ENCODE data around the gene CD6. TPM values are rescaled to one million over a fixed set of nuclear protein-coding genes. Genes with fewer than 3 reads are reported as not detected.

The CD6 gene
- total RNA-seq, 1 donor from 2014 or later = 0.39 TPM

DNA sequence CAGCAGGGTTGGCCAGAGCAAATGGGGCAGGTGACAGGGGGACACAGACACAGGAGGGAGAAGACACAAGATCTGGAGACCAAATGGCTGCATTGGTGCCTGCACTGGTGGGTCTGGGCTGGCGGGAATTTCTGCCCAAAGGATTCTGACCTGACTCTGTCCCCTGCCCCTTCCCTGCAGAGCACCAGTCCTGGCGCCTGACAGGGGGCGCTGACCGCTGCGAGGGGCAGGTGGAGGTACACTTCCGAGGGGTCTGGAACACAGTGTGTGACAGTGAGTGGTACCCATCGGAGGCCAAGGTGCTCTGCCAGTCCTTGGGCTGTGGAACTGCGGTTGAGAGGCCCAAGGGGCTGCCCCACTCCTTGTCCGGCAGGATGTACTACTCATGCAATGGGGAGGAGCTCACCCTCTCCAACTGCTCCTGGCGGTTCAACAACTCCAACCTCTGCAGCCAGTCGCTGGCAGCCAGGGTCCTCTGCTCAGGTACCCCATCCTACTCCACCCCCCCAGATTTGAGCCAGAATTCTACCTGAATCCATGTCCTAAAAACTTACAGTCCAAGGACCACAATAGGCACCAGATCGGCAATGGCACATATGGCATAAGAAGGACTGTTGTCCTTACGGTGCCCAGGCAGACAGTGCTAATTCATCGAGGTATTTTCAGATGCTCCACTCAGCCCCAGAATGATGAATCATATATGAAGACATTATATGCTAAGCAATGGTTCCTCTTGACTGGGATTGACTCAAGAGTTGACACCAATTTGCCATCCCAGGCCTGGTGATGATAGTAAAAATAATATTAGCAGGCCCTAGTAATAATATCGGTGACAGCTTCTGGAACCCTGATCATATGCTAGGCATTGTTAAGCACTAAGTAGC, 38.2 kb downstream of the CD6 start:
- TF ChIP-seq CTCF (IDR thresholded peaks at IDR 0.05; ENCODE audit: insufficient read depth, low read depth, low read length) = no peak
- DNase-seq (ENCODE audit: low read depth) = no peak
- Mint-ChIP-seq H3K4me1 (ENCODE audit: low read depth, unreplicated experiment) (peaks cover 21% of the 10 kb centered on the region), H3K9me3 (ENCODE audit: unreplicated experiment) (no peaks in the 10 kb centered on the region), H3K36me3 (ENCODE audit: low read depth, unreplicated experiment) (peaks cover 3% of the 10 kb centered on the region), H3K27ac (ENCODE audit: unreplicated experiment) (no peak overlapping the region), H3K4me3 (ENCODE audit: unreplicated experiment) (no peak overlapping the region), H3K27me3 (ENCODE audit: low read depth, unreplicated experiment) (peaks cover 28% of the 10 kb centered on the region)
- Histone ChIP-seq H2AFZ (ENCODE audit: low read depth, low read length) (no peak overlapping the region), H3K9ac (ENCODE audit: low read length) (no peak overlapping the region), H3K4me3 (ENCODE audit: insufficient read depth, low read depth, low read length) (no peak overlapping the region), H3K4me2 (ENCODE audit: low read length) (no peak overlapping the region), H4K20me1 (ENCODE audit: insufficient read depth, low read length) (no peaks in the 10 kb centered on the region), H3K4me1 (ENCODE audit: insufficient read depth, low read length) (peaks cover 27% of the 10 kb centered on the region), H3K9me3 (ENCODE audit: insufficient read depth, low read depth, low read length) (no peaks in the 10 kb centered on the region), H3K36me3 (ENCODE audit: insufficient read depth, low read length) (no peaks in the 10 kb centered on the region), H3K79me2 (ENCODE audit: insufficient read depth, low read length) (no peaks in the 10 kb centered on the region), H3K27me3 (ENCODE audit: insufficient read depth, low read length) (peaks cover 4% of the 10 kb centered on the region), H3K27ac (ENCODE audit: low read depth, low read length) (no peak overlapping the region)
- no peak for FAIRE-seq

GRCh38 chr11:61010466-61011228, 39.2 kb downstream of the CD6 start:
- H3K4me1 Mint-ChIP-seq (ENCODE audit: low read depth, unreplicated experiment) = peaks cover 16% of the 10 kb centered on the region
- no peaks in the 10 kb centered on the region for H3K79me2 ChIP-seq (ENCODE audit: insufficient read depth, low read length)
- no peaks in the 10 kb centered on the region for H3K9me3 ChIP-seq (ENCODE audit: insufficient read depth, low read depth, low read length)
- DNase-seq (ENCODE audit: low read depth) = no peak
- no peak overlapping the region for H3K4me2 ChIP-seq (ENCODE audit: low read length)
- peaks cover 3% of the 10 kb centered on the region for H3K36me3 Mint-ChIP-seq (ENCODE audit: low read depth, unreplicated experiment)
- no peaks in the 10 kb centered on the region for H3K9me3 Mint-ChIP-seq (ENCODE audit: unreplicated experiment)
- peaks cover 4% of the 10 kb centered on the region for H3K27me3 ChIP-seq (ENCODE audit: insufficient read depth, low read length)
- H3K36me3 ChIP-seq (ENCODE audit: insufficient read depth, low read length) = no peaks in the 10 kb centered on the region
- no peak overlapping the region for H3K4me3 Mint-ChIP-seq (ENCODE audit: unreplicated experiment)
- no peak overlapping the region for H3K4me3 ChIP-seq (ENCODE audit: insufficient read depth, low read depth, low read length)
- H2AFZ ChIP-seq (ENCODE audit: low read depth, low read length) = no peak overlapping the region
- H3K27me3 Mint-ChIP-seq (ENCODE audit: low read depth, unreplicated experiment) = peaks cover 33% of the 10 kb centered on the region
- FAIRE-seq = no peak
- H3K4me1 ChIP-seq (ENCODE audit: insufficient read depth, low read length) = peaks cover 25% of the 10 kb centered on the region
- no peaks in the 10 kb centered on the region for H4K20me1 ChIP-seq (ENCODE audit: insufficient read depth, low read length)
- H3K27ac ChIP-seq (ENCODE audit: low read depth, low read length) = no peak overlapping the region
- TF ChIP-seq EZH2 (IDR thresholded peaks at IDR 0.05; ENCODE audit: insufficient read depth, low read length) = no peak
- peak overlapping the region; percentile 41 for H3K27ac Mint-ChIP-seq (ENCODE audit: unreplicated experiment)
- no peak overlapping the region for H3K9ac ChIP-seq (ENCODE audit: low read length)

DNA sequence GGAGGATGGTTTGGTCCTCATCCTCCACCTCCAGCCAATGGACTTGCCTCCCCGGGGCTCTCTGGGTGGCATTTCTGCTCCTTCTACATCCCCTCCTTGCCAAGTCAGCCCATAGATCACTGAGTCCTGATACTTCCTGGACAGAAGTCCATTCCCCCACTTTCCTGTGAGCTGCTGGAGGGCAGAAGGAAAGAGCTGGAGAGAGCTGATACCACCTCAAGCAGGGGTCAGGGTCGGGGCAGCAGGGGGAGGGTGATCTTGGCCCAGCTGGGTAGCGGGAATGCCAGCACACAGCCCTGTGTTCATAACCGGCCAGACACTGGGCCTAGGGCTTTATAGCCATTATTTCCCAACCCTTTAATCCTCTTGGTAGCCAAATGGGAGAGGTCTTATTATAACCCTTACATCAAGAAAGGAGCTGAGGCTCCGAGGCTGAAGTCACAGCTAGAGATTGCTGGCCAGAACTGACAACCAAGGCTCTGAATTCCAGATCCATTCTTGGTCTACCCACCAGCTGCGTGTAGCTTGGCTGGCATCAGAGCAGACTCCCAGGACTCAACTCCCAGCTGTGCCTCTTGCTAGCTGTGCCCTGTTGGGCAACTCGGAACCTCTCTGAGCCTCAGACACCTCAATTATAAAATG, 39.9 kb downstream of the CD6 start:
- peaks cover 16% of the 10 kb centered on the region for H3K4me1 Mint-ChIP-seq (ENCODE audit: low read depth, unreplicated experiment)
- H3K4me1 ChIP-seq (ENCODE audit: insufficient read depth, low read length) = peaks cover 25% of the 10 kb centered on the region
- no peak overlapping the region for H3K4me3 Mint-ChIP-seq (ENCODE audit: unreplicated experiment)
- H3K4me3 ChIP-seq (ENCODE audit: insufficient read depth, low read depth, low read length) = no peak overlapping the region
- peak overlapping the region; percentile 76 for H3K4me2 ChIP-seq (ENCODE audit: low read length)
- H3K27ac Mint-ChIP-seq (ENCODE audit: unreplicated experiment) = peak overlapping the region; percentile 96
- H3K9me3 Mint-ChIP-seq (ENCODE audit: unreplicated experiment) = no peaks in the 10 kb centered on the region
- DNase-seq (ENCODE audit: low read depth) = no peak
- H3K79me2 ChIP-seq (ENCODE audit: insufficient read depth, low read length) = no peaks in the 10 kb centered on the region
- H3K27me3 ChIP-seq (ENCODE audit: insufficient read depth, low read length) = peaks cover 4% of the 10 kb centered on the region
- H2AFZ ChIP-seq (ENCODE audit: low read depth, low read length) = no peak overlapping the region
- TF ChIP-seq EZH2 (IDR thresholded peaks at IDR 0.05; ENCODE audit: insufficient read depth, low read length) (no peak), CTCF (IDR thresholded peaks at IDR 0.05; ENCODE audit: insufficient read depth, low read depth, low read length) (no peak)
- no peaks in the 10 kb centered on the region for H3K36me3 ChIP-seq (ENCODE audit: insufficient read depth, low read length)
- no peak overlapping the region for H3K27ac ChIP-seq (ENCODE audit: low read depth, low read length)
- H3K36me3 Mint-ChIP-seq (ENCODE audit: low read depth, unreplicated experiment) = peaks cover 3% of the 10 kb centered on the region
- no peak for FAIRE-seq
- peaks cover under 1% of the 10 kb centered on the region for H3K9me3 ChIP-seq (ENCODE audit: insufficient read depth, low read depth, low read length)
- H3K27me3 Mint-ChIP-seq (ENCODE audit: low read depth, unreplicated experiment) = peaks cover 33% of the 10 kb centered on the region
- H3K9ac ChIP-seq (ENCODE audit: low read length) = peak overlapping the region; percentile 70
- no peaks in the 10 kb centered on the region for H4K20me1 ChIP-seq (ENCODE audit: insufficient read depth, low read length)
